Measurements from ENCODE around the gene PAGE4. TPM values are rescaled to one million over a fixed set of nuclear protein-coding genes. Genes with fewer than 3 reads are reported as not detected.

Gene PAGE4
- total RNA-seq, 1 donor from 2014 or later: not detected

GRCh38 chrX:49860867-49861535, 31.9 kb downstream of the PAGE4 start:
- Mint-ChIP-seq H3K4me3 (ENCODE audit: unreplicated experiment) (no peak overlapping the region), H3K27me3 (ENCODE audit: unreplicated experiment) (no peaks in the 10 kb centered on the region), H3K36me3 (ENCODE audit: unreplicated experiment) (no peaks in the 10 kb centered on the region), H3K9me3 (ENCODE audit: unreplicated experiment) (no peaks in the 10 kb centered on the region), H3K27ac (ENCODE audit: unreplicated experiment) (no peak overlapping the region), H3K4me1 (ENCODE audit: low read depth, unreplicated experiment) (no peaks in the 10 kb centered on the region)
- DNase-seq: no peak
- no peak for TF ChIP-seq CTCF (IDR thresholded peaks at IDR 0.05; ENCODE audit: partially characterized antibody, unreplicated experiment)

GRCh38 chrX:49862093-49862492, 33.0 kb downstream of the PAGE4 start:
- Mint-ChIP-seq H3K27ac (ENCODE audit: unreplicated experiment) (no peak overlapping the region), H3K4me1 (ENCODE audit: low read depth, unreplicated experiment) (no peaks in the 10 kb centered on the region), H3K27me3 (ENCODE audit: unreplicated experiment) (no peaks in the 10 kb centered on the region), H3K9me3 (ENCODE audit: unreplicated experiment) (no peaks in the 10 kb centered on the region), H3K4me3 (ENCODE audit: unreplicated experiment) (no peak overlapping the region), H3K36me3 (ENCODE audit: unreplicated experiment) (no peaks in the 10 kb centered on the region)
- TF ChIP-seq CTCF (IDR thresholded peaks at IDR 0.05; ENCODE audit: partially characterized antibody, unreplicated experiment): no peak
- no peak for DNase-seq

- H3K9me3 Mint-ChIP-seq (ENCODE audit: unreplicated experiment): no peaks in the 10 kb centered on the region
- no peaks in the 10 kb centered on the region for H3K4me1 Mint-ChIP-seq (ENCODE audit: low read depth, unreplicated experiment)
- TF ChIP-seq CTCF (IDR thresholded peaks at IDR 0.05; ENCODE audit: partially characterized antibody, unreplicated experiment): no peak
- H3K27ac Mint-ChIP-seq (ENCODE audit: unreplicated experiment): no peak overlapping the region
- peaks cover 1% of the 10 kb centered on the region for H3K27me3 Mint-ChIP-seq (ENCODE audit: unreplicated experiment)
- H3K4me3 Mint-ChIP-seq (ENCODE audit: unreplicated experiment): no peak overlapping the region
- no peaks in the 10 kb centered on the region for H3K36me3 Mint-ChIP-seq (ENCODE audit: unreplicated experiment)
- no peak for DNase-seq
Observed at GRCh38 chrX:49868739-49869138, 39.6 kb downstream of the PAGE4 start.

- no peak overlapping the region for H3K4me3 Mint-ChIP-seq (ENCODE audit: unreplicated experiment)
- DNase-seq: no peak
- TF ChIP-seq CTCF (IDR thresholded peaks at IDR 0.05; ENCODE audit: partially characterized antibody, unreplicated experiment): peak; percentile 58
- H3K9me3 Mint-ChIP-seq (ENCODE audit: unreplicated experiment): peaks cover 1% of the 10 kb centered on the region
- no peaks in the 10 kb centered on the region for H3K4me1 Mint-ChIP-seq (ENCODE audit: low read depth, unreplicated experiment)
- no peaks in the 10 kb centered on the region for H3K36me3 Mint-ChIP-seq (ENCODE audit: unreplicated experiment)
- peaks cover 1% of the 10 kb centered on the region for H3K27me3 Mint-ChIP-seq (ENCODE audit: unreplicated experiment)
- H3K27ac Mint-ChIP-seq (ENCODE audit: unreplicated experiment): no peak overlapping the region
Observed at GRCh38 chrX:49876750-49877149, 47.6 kb downstream of the PAGE4 start.

GRCh38 chrX:49877397-49878101, 48.4 kb downstream of the PAGE4 start:
- peaks cover 1% of the 10 kb centered on the region for H3K27me3 Mint-ChIP-seq (ENCODE audit: unreplicated experiment)
- TF ChIP-seq CTCF (IDR thresholded peaks at IDR 0.05; ENCODE audit: partially characterized antibody, unreplicated experiment): no peak
- no peak for DNase-seq
- no peak overlapping the region for H3K4me3 Mint-ChIP-seq (ENCODE audit: unreplicated experiment)
- peaks cover 1% of the 10 kb centered on the region for H3K9me3 Mint-ChIP-seq (ENCODE audit: unreplicated experiment)
- H3K27ac Mint-ChIP-seq (ENCODE audit: unreplicated experiment): no peak overlapping the region
- no peaks in the 10 kb centered on the region for H3K36me3 Mint-ChIP-seq (ENCODE audit: unreplicated experiment)
- H3K4me1 Mint-ChIP-seq (ENCODE audit: low read depth, unreplicated experiment): no peaks in the 10 kb centered on the region

Data from glutamatergic neuron (in vitro differentiated cells).